Coronary artery (tissue), 2 donors: ENCODE measurements around the gene GDNF.

Experiments used
- DNase-seq: peaks from one replicate; pipeline ENCODE4 v3.0.0-alpha.2; 2017; ENCODE audit warnings: low spot score
- H3K27ac ChIP-seq, 2 donors: fragments of 200-600 bp; sonication (generic); one replicate each; pipeline ENCODE4 v1.5.1; 2016 to 2019
- H3K4me3 ChIP-seq: fragments of 200-600 bp; sonication (generic); 2 replicates; pipeline ENCODE4 v1.5.1; 2016; ENCODE audit warnings: mild to moderate bottlenecking, moderate library complexity
- TF ChIP-seq, protein P1 (sequence below): fragments of 200-600 bp; sonication (generic); IDR thresholded peaks from one replicate; pipeline ENCODE4 v1.5.1; 2019; ENCODE audit warnings: antibody characterized with exemption

The GDNF gene, protein sequence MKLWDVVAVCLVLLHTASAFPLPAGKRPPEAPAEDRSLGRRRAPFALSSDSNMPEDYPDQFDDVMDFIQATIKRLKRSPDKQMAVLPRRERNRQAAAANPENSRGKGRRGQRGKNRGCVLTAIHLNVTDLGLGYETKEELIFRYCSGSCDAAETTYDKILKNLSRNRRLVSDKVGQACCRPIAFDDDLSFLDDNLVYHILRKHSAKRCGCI

DNA sequence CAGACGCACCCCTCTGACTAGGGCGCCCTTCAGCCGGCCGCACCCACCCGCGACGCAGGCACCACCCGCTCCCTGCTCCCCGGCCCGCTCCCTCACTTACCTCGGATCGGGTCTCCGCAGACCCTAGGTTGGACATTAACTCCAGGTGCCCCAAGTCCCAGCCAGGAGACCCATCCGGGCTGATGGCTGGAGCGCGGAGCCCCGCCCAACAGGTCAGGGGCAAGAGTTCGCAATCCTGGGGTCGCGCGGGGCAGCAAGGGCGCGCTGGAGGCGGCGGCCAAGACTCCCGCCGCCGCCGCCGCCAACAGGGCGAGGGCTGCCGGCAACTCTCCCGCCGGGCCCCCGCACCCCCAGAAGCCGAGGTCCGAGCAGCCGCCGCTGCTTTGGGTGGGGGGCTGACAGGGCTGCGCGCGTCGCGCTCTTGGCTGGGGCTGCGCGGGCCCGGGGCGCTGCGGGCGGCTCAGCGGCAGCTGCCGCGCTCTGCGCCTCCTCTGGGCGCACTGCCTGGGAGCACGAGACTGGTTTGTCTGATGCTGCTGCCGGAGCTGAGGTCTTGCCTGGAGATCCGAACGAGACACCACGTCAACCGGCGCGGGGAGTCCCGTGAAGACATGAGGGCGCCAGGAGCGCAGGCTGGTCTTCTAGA lies at the start of gene GDNF:
GDNF (minus strand) TSS at position 635 of the 646 bp plus-strand sequence. CDS start 5,245 bp downstream, outside the sequence.
- TF ChIP-seq, protein P1, sequence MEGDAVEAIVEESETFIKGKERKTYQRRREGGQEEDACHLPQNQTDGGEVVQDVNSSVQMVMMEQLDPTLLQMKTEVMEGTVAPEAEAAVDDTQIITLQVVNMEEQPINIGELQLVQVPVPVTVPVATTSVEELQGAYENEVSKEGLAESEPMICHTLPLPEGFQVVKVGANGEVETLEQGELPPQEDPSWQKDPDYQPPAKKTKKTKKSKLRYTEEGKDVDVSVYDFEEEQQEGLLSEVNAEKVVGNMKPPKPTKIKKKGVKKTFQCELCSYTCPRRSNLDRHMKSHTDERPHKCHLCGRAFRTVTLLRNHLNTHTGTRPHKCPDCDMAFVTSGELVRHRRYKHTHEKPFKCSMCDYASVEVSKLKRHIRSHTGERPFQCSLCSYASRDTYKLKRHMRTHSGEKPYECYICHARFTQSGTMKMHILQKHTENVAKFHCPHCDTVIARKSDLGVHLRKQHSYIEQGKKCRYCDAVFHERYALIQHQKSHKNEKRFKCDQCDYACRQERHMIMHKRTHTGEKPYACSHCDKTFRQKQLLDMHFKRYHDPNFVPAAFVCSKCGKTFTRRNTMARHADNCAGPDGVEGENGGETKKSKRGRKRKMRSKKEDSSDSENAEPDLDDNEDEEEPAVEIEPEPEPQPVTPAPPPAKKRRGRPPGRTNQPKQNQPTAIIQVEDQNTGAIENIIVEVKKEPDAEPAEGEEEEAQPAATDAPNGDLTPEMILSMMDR: no peak
- DNase-seq: no peak
- H3K4me3 ChIP-seq: peak within 1 kb of the TSS; percentile 72
- H3K27ac ChIP-seq: no peak within 1 kb of the TSS

DNA sequence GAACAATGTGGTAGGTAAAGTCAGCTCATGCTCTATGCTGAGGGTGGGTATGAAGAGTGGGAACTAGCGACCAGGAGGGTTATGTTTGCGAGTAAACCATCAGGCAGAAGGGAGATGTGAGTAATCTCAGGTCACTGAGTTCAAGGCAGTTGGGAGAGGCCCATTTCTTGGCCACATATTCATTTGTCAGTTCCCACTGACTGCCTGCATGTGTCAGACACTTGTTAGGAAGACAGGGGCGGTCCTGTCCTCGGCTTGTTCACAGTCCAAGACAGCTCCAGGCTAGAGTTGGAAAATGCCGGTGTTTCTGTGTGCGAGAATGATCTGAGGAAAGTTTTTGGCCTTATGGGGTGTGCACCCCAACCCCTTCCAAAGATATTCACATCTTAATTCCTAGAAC lies 48.6 kb upstream of the GDNF start:
- Histone ChIP-seq H3K27ac (no peak overlapping the region), H3K4me3 (no peak overlapping the region)
- TF ChIP-seq, protein P1: no peak
- DNase-seq: no peak

DNA sequence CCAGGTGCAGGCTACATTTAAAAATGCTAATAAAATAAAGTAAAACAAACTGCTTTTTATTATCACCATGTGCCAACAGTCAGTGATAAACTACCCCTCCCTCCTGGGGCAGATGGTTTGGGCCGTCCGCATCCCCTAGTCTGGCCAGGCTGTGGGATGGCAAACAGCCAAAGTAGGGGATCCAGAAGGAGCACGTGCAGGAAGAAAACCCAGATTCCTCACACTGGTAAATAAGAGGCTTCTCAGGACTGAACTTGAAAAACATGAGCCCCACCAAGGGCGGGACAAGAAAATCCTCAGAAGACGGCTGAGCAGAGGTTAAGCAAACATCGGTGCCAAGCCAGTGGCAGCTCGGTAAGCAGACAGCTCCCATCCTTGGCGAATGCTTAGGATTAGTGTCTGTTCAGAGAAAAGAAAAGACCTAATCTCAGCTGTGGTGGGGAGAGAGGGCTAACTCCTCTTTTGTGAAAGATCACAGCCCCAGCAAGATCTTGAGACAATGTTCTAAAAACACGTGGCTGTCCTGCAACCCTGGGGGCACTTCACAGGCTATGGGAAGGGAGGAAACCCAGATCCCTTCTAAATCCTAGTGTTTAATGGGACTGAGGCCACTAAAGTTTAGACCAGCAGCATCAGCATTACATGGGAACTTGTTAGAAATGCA lies 46.5 kb upstream of the GDNF start:
- no peak for DNase-seq

DNA sequence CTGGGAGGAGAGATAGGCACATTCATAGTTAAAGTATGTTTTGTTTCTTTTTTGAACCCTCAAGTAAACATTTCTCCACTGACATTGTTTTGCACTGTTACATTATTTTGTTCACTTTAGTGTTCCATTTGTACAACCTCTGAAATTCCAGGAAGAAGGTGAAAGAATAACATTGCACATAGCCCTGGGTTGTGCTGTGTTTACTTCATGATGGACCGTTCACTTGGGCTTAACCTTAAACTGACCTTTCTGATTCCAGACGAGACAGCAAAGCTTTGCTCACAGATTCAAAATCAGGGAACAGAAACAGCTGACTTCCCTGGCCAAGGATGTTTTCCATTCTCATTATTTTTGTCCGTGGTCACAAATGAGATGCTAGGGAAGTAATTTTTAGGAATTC lies 42.8 kb upstream of the GDNF start:
- no peak for DNase-seq
- no peak overlapping the region for H3K4me3 ChIP-seq
- TF ChIP-seq, protein P1: no peak
- H3K27ac ChIP-seq: no peak overlapping the region

More for the DNA sequence above, 46.5 kb upstream of the GDNF start:
- H3K4me3 ChIP-seq: no peak overlapping the region
- no peak overlapping the region for H3K27ac ChIP-seq
- TF ChIP-seq, protein P1: no peak

DNA sequence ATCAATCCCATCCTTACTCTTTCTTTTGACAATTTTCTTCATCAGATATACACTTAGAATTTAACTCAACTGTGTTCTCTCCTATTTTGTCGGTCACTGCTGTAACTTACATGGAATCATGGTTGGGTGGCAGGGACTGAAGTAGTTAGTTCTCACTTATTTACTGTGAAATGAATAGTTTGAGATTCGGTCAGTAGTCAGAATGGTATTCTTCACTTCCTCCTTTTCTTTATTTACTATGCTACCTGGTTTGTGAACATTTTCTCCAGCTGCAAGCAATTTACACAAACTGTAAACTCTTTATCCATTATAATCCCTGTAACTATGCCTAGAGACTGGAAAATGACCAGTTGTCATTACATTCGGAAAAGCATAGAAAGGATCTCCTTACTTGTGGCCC lies 41.5 kb upstream of the GDNF start:
- Histone ChIP-seq H3K27ac (no peak overlapping the region), H3K4me3 (no peak overlapping the region)
- TF ChIP-seq, protein P1: no peak
- DNase-seq: no peak

DNA sequence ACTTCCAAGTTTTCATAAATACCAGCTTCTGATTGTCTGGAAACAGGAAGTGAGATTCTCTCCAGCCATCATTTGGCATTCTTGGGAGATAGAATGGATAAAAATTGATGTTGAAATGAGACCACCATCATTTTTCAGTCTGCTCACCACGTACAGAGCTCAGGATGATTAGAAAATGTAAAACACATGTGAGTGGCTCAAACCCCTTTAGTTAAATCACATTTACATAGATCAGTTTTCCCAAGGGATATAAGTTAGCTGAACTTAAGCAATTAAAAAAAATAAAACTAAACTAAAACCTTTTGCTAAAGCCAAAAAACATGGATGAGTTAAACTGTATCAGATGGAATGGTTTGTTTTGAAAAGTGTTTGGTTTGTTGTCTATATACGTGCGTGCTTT lies 37.1 kb upstream of the GDNF start:
- no peak overlapping the region for H3K4me3 ChIP-seq
- H3K27ac ChIP-seq: no peak overlapping the region
- TF ChIP-seq, protein P1: no peak
- no peak for DNase-seq
